OCI-LY7 (cell line): ENCODE data around the gene MGA. TPM values are rescaled to one million over a fixed set of nuclear protein-coding genes. Genes with fewer than 3 reads are reported as not detected.

Source experiments
- BruUV-seq: library from RNA; stranded (reverse); fragments of 400-500 nt; replicated peaks from 2 replicates; lab custom pipeline; 2021; lab: Mats Ljungman, UMichigan
- CTCF ChIA-PET: fragments of 300-600 bp; sonication (Branson Sonifier 250); formaldehyde crosslinking; loops from one replicate; lab custom pipeline; 2022; ENCODE audit warnings: antibody characterized with exemption; ENCODE audit not compliant: unreplicated experiment; lab: Charles Lee
- POLR2A ChIA-PET: fragments of 300-600 bp; sonication (Branson Sonifier 250); formaldehyde crosslinking; loops from one replicate; lab custom pipeline; 2022; ENCODE audit warnings: antibody characterized with exemption; lab: Charles Lee
- DNase-seq: peaks from one replicate; pipeline ENCODE4 v3.0.0-alpha.2; 2015; ENCODE audit warnings: low spot score
- H2AFZ ChIP-seq: fragments of 200-600 bp; sonication (generic), shearing (Covaris generic); 2 replicates; pipeline ENCODE4 v1.6.1; 2014; ENCODE audit warnings: mild to moderate bottlenecking, antibody characterized with exemption, low read length, moderate library complexity
- H3K27ac ChIP-seq: fragments of 200-600 bp; sonication (generic); 2 replicates; pipeline ENCODE4 v1.5.1; 2014; ENCODE audit warnings: mixed run types, low read depth, mild to moderate bottlenecking, moderate library complexity, low read length, inconsistent platforms; ENCODE audit not compliant: poor library complexity, severe bottlenecking
- H3K36me3 ChIP-seq: fragments of 200-600 bp; sonication (generic); 2 replicates; pipeline ENCODE4 v1.6.1; 2014; ENCODE audit warnings: mild to moderate bottlenecking, antibody characterized with exemption, low read length, moderate library complexity, mixed read lengths; ENCODE audit not compliant: insufficient read depth
- H3K4me1 ChIP-seq: fragments of 200-600 bp; sonication (generic); 2 replicates; pipeline ENCODE4 v1.5.1; 2014; ENCODE audit warnings: mild to moderate bottlenecking, low read length; ENCODE audit not compliant: insufficient read depth, poor library complexity, severe bottlenecking
- H3K4me2 ChIP-seq: fragments of 200-600 bp; sonication (generic); 2 replicates; pipeline ENCODE4 v1.6.1; 2014; ENCODE audit warnings: mild to moderate bottlenecking, low read length
- H3K4me3 ChIP-seq: fragments of 200-600 bp; sonication (generic); 2 replicates; pipeline ENCODE4 v1.5.1; 2014; ENCODE audit warnings: mild to moderate bottlenecking, low read depth, low read length; ENCODE audit not compliant: poor library complexity, severe bottlenecking
- H3K79me2 ChIP-seq: fragments of 200-600 bp; sonication (generic); 2 replicates; pipeline ENCODE4 v1.6.1; 2016; ENCODE audit warnings: low read depth, mild to moderate bottlenecking, low read length, moderate library complexity, mixed read lengths; ENCODE audit not compliant: insufficient read depth
- H3K9me2 ChIP-seq: fragments of 200-600 bp; sonication (generic); 2 replicates; pipeline ENCODE4 v1.6.1; 2016; ENCODE audit warnings: mild to moderate bottlenecking, low read length, mixed read lengths; ENCODE audit not compliant: insufficient read depth
- H3K9me3 ChIP-seq: fragments of 200-600 bp; sonication (generic); 2 replicates; pipeline ENCODE4 v1.6.1; 2014; ENCODE audit warnings: mild to moderate bottlenecking, mixed run types, low read length, mixed read lengths
- H4K20me1 ChIP-seq: fragments of 200-600 bp; sonication (generic); 2 replicates; pipeline ENCODE4 v1.6.1; 2014; ENCODE audit warnings: mild to moderate bottlenecking, antibody characterized with exemption, low read length, moderate library complexity, mixed read lengths; ENCODE audit not compliant: insufficient read depth
- EZH2phosphoT487 ChIP-seq: fragments of 200-600 bp; sonication (generic); IDR thresholded peaks from 2 replicates; pipeline ENCODE4 v1.6.1; 2018; ENCODE audit warnings: low read depth, borderline replicate concordance, mild to moderate bottlenecking, mixed run types, antibody characterized with exemption, low read length, moderate library complexity, mixed read lengths
- intact Hi-C: fragments of 100-400 bp; cut with micrococcal nuclease; formaldehyde crosslinking; loops from one replicate; pipeline ENCODE4 v1.10.0; 2022; ENCODE audit not compliant: unreplicated experiment
- total RNA-seq, 2 experiments: library from RNA; depleted of rRNA in 1 of 2; stranded (reverse); fragments of >200 nt in 1 of 2; shearing (Covaris generic) in 1 of 2; gene quantifications; 2 replicates each; pipeline ENCODE4 v1.2.3, GENCODE V29; 2014 to 2022
- TF ChIP-seq, protein P1 (sequence below): fragments of 200-600 bp; sonication (generic); conservative IDR thresholded peaks from 2 replicates; pipeline ENCODE4 v1.5.1; 2014; ENCODE audit warnings: mild to moderate bottlenecking, antibody characterized with exemption, low read length, moderate library complexity, mixed read lengths

Gene MGA
- total RNA-seq, 2 experiments from 2014 or later = 48.8 to 59.1 TPM

DNA sequence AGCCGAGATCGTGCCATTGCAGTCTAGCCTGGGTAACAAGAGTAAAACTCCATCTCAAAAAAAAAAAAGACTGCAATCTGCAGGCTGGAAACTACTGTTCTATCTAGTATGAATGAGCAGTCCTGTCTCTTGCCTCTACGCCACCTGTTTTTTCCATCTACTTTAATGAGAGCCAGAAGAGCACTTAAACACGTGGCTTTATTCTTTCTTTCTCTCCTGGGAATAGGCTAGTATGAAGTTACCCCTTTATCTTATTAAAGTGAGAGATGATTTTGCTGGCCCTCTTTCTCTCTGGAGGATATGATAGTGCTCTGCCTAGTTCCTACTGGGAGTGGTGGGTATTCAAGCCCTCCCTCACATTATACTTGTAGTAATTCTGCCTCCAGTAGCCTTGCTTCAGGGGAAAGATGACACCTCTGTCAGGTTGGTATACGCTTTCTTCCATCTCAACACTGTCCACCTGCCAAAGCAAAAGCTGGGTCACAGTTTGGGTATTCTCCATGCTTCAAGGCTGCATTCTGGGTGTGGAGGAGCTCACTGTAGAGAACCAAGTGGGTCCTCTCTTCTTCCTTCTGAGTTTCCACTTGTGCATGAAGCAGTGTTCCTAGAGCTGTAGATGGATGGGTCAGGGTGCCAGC is 131.9 kb downstream of the MGA start:
- no peaks in the 10 kb centered on the region for H3K36me3 ChIP-seq
- ChIA-PET CTCF (no interaction called here), POLR2A (interaction anchor here (0.8 to 2.5 kb wide), 3 partner anchors 9 to 18 kb away, joined by 3 to 7 read pairs (median 4); partner anchors contain the start of gene MAPKBP1)
- H3K9me3 ChIP-seq = no peaks in the 10 kb centered on the region
- H3K4me1 ChIP-seq = peaks cover 76% of the 10 kb centered on the region
- no peak for TF ChIP-seq EZH2phosphoT487
- TF ChIP-seq, protein P1, sequence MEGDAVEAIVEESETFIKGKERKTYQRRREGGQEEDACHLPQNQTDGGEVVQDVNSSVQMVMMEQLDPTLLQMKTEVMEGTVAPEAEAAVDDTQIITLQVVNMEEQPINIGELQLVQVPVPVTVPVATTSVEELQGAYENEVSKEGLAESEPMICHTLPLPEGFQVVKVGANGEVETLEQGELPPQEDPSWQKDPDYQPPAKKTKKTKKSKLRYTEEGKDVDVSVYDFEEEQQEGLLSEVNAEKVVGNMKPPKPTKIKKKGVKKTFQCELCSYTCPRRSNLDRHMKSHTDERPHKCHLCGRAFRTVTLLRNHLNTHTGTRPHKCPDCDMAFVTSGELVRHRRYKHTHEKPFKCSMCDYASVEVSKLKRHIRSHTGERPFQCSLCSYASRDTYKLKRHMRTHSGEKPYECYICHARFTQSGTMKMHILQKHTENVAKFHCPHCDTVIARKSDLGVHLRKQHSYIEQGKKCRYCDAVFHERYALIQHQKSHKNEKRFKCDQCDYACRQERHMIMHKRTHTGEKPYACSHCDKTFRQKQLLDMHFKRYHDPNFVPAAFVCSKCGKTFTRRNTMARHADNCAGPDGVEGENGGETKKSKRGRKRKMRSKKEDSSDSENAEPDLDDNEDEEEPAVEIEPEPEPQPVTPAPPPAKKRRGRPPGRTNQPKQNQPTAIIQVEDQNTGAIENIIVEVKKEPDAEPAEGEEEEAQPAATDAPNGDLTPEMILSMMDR = no peak
- no peaks in the 10 kb centered on the region for H4K20me1 ChIP-seq
- H3K4me2 ChIP-seq = no peak overlapping the region
- no peaks in the 10 kb centered on the region for H3K79me2 ChIP-seq
- H3K27ac ChIP-seq = no peak overlapping the region
- H3K9me2 ChIP-seq = no peaks in the 10 kb centered on the region
- BruUV-seq = no TSS peak
- intact Hi-C loops = no loop called here
- DNase-seq = no peak
- no peak overlapping the region for H2AFZ ChIP-seq
- H3K4me3 ChIP-seq = no peak overlapping the region

DNA sequence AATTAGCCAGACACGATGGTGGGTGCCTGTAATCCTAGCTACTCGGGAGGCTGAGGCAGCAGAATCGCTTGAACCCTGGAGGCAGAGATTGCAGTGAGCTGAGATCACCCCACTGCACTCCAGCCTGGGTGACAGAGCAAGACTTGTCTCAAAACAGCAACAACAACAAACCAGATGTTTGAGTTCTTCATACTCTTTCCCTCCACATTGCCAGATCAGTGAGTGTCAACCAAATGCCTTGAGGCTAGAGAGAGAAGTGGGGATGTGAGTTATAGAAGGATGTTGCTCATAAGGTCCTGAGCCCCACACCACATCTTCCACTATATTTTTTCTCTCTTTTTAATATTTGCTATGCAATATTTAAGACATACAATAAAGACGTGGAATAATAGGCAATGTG is 133.9 kb downstream of the MGA start:
- H4K20me1 ChIP-seq = no peaks in the 10 kb centered on the region
- no peaks in the 10 kb centered on the region for H3K9me3 ChIP-seq
- TF ChIP-seq, protein P1 = no peak
- no peak for TF ChIP-seq EZH2phosphoT487
- no peak overlapping the region for H3K4me3 ChIP-seq
- ChIA-PET POLR2A (interaction anchor here (0.9 to 2.0 kb wide), 3 partner anchors 11 to 186 kb away, joined by 3 to 7 read pairs (median 4); partner anchors contain the start of gene MAPKBP1), CTCF (no interaction called here)
- no TSS peak for BruUV-seq
- DNase-seq = no peak
- no peaks in the 10 kb centered on the region for H3K79me2 ChIP-seq
- peaks cover 69% of the 10 kb centered on the region for H3K4me1 ChIP-seq
- intact Hi-C loops = loop anchor here (2.0 kb wide), 1 partner anchor 19 kb away; the partner anchor contains the start of gene MAPKBP1
- H2AFZ ChIP-seq = no peak overlapping the region
- H3K36me3 ChIP-seq = no peaks in the 10 kb centered on the region
- H3K4me2 ChIP-seq = no peak overlapping the region
- H3K27ac ChIP-seq = no peak overlapping the region
- no peaks in the 10 kb centered on the region for H3K9me2 ChIP-seq
